ENCODE measurements around the gene FUNDC1.

- TF ChIP-seq, protein P1, sequence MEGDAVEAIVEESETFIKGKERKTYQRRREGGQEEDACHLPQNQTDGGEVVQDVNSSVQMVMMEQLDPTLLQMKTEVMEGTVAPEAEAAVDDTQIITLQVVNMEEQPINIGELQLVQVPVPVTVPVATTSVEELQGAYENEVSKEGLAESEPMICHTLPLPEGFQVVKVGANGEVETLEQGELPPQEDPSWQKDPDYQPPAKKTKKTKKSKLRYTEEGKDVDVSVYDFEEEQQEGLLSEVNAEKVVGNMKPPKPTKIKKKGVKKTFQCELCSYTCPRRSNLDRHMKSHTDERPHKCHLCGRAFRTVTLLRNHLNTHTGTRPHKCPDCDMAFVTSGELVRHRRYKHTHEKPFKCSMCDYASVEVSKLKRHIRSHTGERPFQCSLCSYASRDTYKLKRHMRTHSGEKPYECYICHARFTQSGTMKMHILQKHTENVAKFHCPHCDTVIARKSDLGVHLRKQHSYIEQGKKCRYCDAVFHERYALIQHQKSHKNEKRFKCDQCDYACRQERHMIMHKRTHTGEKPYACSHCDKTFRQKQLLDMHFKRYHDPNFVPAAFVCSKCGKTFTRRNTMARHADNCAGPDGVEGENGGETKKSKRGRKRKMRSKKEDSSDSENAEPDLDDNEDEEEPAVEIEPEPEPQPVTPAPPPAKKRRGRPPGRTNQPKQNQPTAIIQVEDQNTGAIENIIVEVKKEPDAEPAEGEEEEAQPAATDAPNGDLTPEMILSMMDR (conservative IDR thresholded peaks at IDR 0.05; ENCODE audit: low read length), result no peak
- TF ChIP-seq EZH2phosphoT487 (IDR thresholded peaks at IDR 0.05; ENCODE audit: borderline replicate concordance), result no peak
These were observed 36.0 kb downstream of the FUNDC1 start for GRCh38 chrX:44506678-44507077.

Measured in Loucy (cell line).